ENCODE measurements around the gene ZMYM4.

Gene ZMYM4

DNA sequence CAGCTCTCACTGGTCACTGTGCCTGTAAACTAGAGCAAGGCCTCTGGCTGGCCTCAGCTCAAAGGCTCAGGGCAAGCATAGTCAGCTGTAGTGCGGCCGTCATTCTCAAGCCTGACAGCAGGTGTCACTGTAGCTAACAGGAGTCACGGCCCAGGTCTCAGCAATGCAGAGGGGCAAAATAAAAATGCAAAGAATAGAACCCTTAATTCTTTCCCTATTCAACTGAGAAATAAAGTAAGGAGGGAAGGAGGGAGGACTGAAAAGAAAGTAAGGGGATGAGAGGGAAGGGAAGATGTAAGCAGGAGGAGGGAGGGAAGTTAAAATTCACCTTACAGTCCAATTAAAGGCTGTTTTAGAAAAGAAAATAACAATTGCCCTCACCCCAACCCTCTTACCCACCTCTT is 182.6 kb downstream of the ZMYM4 start:
- H3K9me3 ChIP-seq (ENCODE audit: insufficient read depth, low read length), result no peaks in the 10 kb centered on the region
- H3K4me3 ChIP-seq (ENCODE audit: insufficient read length, low read depth), result no peak overlapping the region
- DNase-seq (ENCODE audit: low read depth, low spot score), result peak; percentile 71
- H3K27me3 ChIP-seq (ENCODE audit: insufficient read depth, insufficient read length), result no peaks in the 10 kb centered on the region
- H3K4me1 ChIP-seq (ENCODE audit: insufficient read depth, insufficient read length), result no peaks in the 10 kb centered on the region
- H3K36me3 ChIP-seq (ENCODE audit: insufficient read depth, insufficient read length, low read length), result peaks cover 86% of the 10 kb centered on the region
- no peak for TF ChIP-seq ZNF274 (IDR thresholded peaks at IDR 0.05; ENCODE audit: low read depth, low read length)
- no peak for TF ChIP-seq SUZ12 (IDR thresholded peaks at IDR 0.05; ENCODE audit: extremely low read depth, insufficient read depth, insufficient read length)
- no peak for TF ChIP-seq YY1 (IDR thresholded peaks at IDR 0.05; ENCODE audit: insufficient read depth, insufficient read length)
- no peak overlapping the region for H3K9ac ChIP-seq (ENCODE audit: insufficient read length, low read depth)

DNA sequence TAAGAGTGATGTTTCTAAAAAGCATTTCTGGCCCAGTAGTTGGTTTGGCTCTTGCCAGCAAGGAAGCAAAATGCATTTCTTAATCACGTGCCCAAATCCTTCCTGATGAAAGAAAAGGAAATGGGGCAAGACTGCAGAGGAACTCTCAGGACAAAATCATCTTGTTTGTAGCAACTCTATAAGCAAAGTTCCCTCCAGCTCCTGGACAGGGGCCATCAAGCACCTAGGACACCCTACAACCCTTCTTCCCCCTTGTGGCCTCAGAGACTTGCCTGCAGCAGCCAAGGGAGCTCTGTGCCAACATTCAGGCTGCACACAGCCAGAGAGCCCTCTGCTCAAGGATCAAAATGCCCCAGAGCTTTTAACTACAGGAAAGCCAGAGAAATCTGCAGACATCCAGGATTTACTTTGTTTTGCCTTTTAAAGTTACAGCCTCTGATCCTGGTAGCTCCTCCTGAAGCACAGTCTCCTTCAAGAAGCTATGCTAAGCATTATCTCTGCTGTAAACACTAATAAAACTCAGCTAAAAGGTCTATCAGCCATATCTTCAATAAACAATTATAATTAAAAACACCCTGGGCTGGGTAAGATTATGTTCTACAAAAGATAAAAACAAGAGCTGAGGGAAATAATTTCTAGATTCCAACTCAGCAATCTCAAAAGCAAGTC is 183.7 kb downstream of the ZMYM4 start:
- Histone ChIP-seq H3K36me3 (ENCODE audit: insufficient read depth, insufficient read length, low read length) (peaks cover 84% of the 10 kb centered on the region), H3K9me3 (ENCODE audit: insufficient read depth, low read length) (no peaks in the 10 kb centered on the region), H3K9ac (ENCODE audit: insufficient read length, low read depth) (no peak overlapping the region), H3K4me1 (ENCODE audit: insufficient read depth, insufficient read length) (no peaks in the 10 kb centered on the region), H3K4me3 (ENCODE audit: insufficient read length, low read depth) (no peak overlapping the region), H3K27me3 (ENCODE audit: insufficient read depth, insufficient read length) (no peaks in the 10 kb centered on the region)
- DNase-seq (ENCODE audit: low read depth, low spot score), result no peak
- no peak for TF ChIP-seq ZNF274 (IDR thresholded peaks at IDR 0.05; ENCODE audit: low read depth, low read length)

DNA sequence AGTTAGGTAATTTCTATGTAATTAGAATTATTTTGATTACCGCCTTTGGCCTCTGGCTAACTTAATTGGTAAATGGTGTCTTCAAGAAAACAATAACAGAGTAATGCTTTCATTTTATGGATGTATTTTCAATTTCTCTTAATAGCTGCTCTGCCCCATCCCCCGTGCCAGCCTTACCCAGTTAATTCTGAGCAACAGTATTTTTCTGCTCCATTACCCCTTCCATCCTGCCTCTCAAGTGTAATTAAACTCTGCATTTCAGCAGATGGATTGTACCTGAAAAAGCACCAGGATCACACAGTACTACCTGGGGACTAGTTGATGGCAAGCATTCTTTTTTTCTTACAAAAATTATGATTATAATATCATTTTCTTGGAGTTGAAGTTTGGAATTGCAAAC is 184.5 kb downstream of the ZMYM4 start:
- TF ChIP-seq YY1 (IDR thresholded peaks at IDR 0.05; ENCODE audit: insufficient read depth, insufficient read length), result no peak
- TF ChIP-seq SUZ12 (IDR thresholded peaks at IDR 0.05; ENCODE audit: extremely low read depth, insufficient read depth, insufficient read length), result no peak
- TF ChIP-seq ZNF274 (IDR thresholded peaks at IDR 0.05; ENCODE audit: low read depth, low read length), result no peak
- H3K9ac ChIP-seq (ENCODE audit: insufficient read length, low read depth), result no peak overlapping the region
- H3K36me3 ChIP-seq (ENCODE audit: insufficient read depth, insufficient read length, low read length), result peaks cover 80% of the 10 kb centered on the region
- no peaks in the 10 kb centered on the region for H3K27me3 ChIP-seq (ENCODE audit: insufficient read depth, insufficient read length)
- H3K4me3 ChIP-seq (ENCODE audit: insufficient read length, low read depth), result no peak overlapping the region
- H3K4me1 ChIP-seq (ENCODE audit: insufficient read depth, insufficient read length), result no peaks in the 10 kb centered on the region
- no peak for DNase-seq (ENCODE audit: low read depth, low spot score)
- no peaks in the 10 kb centered on the region for H3K9me3 ChIP-seq (ENCODE audit: insufficient read depth, low read length)

DNA sequence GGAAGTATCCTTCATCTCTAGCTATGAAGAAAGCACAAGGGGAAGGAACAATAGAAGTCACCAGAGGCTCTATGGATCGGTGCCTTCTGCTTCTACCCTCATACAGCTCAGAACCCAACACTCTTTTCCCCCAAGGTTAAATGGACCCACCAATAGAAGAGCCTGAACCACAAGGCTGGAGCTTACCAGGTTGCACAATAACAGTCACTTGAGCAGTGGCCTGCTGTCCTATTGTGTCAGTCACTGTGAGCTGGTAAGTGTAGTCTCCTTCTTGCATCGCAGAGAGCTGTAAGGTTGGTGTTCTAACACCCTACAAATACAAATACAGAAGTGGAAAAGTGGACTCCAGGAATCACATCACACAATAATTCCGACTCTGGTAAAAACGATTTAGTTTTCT is 185.7 kb downstream of the ZMYM4 start:
- Histone ChIP-seq H3K36me3 (ENCODE audit: insufficient read depth, insufficient read length, low read length) (peaks cover 74% of the 10 kb centered on the region), H3K4me1 (ENCODE audit: insufficient read depth, insufficient read length) (no peaks in the 10 kb centered on the region), H3K9me3 (ENCODE audit: insufficient read depth, low read length) (no peaks in the 10 kb centered on the region), H3K9ac (ENCODE audit: insufficient read length, low read depth) (no peak overlapping the region), H3K27me3 (ENCODE audit: insufficient read depth, insufficient read length) (no peaks in the 10 kb centered on the region), H3K4me3 (ENCODE audit: insufficient read length, low read depth) (no peak overlapping the region)
- TF ChIP-seq SUZ12 (IDR thresholded peaks at IDR 0.05; ENCODE audit: extremely low read depth, insufficient read depth, insufficient read length) (no peak), ZNF274 (IDR thresholded peaks at IDR 0.05; ENCODE audit: low read depth, low read length) (no peak), YY1 (IDR thresholded peaks at IDR 0.05; ENCODE audit: insufficient read depth, insufficient read length) (no peak)
- DNase-seq (ENCODE audit: low read depth, low spot score), result no peak

DNA sequence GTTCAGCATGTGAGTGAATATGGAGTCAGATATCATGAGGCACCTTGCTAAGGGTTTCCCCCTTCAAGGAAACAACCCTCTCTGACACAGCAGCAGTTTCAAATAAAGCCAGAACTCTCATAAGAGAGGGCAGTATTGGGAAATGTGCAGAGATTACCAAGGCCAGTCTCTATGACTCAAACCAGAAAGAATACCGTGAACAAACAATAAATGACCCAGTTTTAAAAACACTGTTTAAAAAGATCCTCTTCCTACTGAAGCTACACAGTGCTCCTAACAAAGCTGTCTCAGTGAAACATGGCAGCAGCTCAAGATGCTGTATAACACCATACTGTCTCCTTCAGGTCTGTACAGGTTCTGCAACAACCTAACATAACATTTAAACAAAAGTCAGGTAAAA is 186.1 kb downstream of the ZMYM4 start:
- no peak for DNase-seq (ENCODE audit: low read depth, low spot score)
- no peaks in the 10 kb centered on the region for H3K9me3 ChIP-seq (ENCODE audit: insufficient read depth, low read length)
- H3K4me3 ChIP-seq (ENCODE audit: insufficient read length, low read depth), result no peak overlapping the region
- H3K4me1 ChIP-seq (ENCODE audit: insufficient read depth, insufficient read length), result no peaks in the 10 kb centered on the region
- H3K27me3 ChIP-seq (ENCODE audit: insufficient read depth, insufficient read length), result no peaks in the 10 kb centered on the region
- H3K9ac ChIP-seq (ENCODE audit: insufficient read length, low read depth), result no peak overlapping the region
- H3K36me3 ChIP-seq (ENCODE audit: insufficient read depth, insufficient read length, low read length), result peaks cover 69% of the 10 kb centered on the region
- TF ChIP-seq YY1 (IDR thresholded peaks at IDR 0.05; ENCODE audit: insufficient read depth, insufficient read length), result no peak

DNA sequence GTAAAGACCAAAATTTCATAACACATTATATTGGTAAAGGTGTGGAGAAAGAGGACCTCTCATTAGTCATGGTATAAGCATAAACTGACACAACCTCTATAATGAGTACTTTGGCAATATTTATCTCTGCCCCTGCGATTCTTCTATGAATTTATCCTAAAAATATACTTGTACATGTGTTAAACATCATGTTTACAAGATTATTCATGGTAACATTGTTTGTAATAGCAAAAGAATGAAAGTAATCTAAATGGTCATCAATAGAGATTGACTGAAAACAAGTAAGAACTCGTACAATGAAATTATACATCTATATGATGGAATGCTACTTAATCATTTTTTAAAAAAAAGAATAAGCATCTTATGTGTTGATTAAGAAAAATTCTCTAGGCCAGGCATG is 192.3 kb downstream of the ZMYM4 start:
- Histone ChIP-seq H3K4me1 (ENCODE audit: insufficient read depth, insufficient read length) (no peaks in the 10 kb centered on the region), H3K36me3 (ENCODE audit: insufficient read depth, insufficient read length, low read length) (peaks cover 58% of the 10 kb centered on the region)
- TF ChIP-seq ZNF274 (IDR thresholded peaks at IDR 0.05; ENCODE audit: low read depth, low read length) (no peak), YY1 (IDR thresholded peaks at IDR 0.05; ENCODE audit: insufficient read depth, insufficient read length) (no peak), SUZ12 (IDR thresholded peaks at IDR 0.05; ENCODE audit: extremely low read depth, insufficient read depth, insufficient read length) (no peak)

DNA sequence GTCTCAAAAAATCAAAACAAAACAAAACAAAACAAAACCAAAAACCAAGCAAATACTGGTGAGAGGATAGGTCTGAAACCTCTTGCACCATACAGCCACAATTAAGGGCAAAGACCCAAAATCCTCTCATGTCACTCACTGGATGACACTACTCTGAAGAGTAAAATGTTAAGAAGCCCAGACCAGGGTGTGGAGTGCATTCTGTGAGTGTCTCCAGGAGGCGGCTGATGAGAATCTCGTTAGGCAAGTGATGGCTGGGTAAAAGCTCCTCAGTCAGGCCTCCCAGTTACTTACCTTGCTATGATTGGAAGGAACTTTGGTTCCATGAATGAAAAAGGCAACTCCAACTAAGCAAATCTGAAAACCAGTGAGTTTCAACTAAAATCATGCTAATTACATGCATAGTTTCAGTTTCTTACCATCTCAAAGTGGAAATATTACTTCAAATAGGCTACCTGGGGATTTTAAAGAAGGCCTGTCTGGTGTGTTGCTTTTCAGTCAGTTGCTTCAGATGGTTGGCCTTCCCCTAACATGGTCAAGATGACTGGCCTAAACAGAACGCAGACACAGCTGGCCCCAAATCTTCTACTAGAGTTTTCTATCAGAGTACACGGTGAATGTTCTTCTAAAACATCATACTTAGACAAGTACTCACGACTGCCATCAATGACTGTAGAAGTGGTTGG is 193.6 kb downstream of the ZMYM4 start:
- H3K9ac ChIP-seq (ENCODE audit: insufficient read length, low read depth), result no peak overlapping the region
- H3K27me3 ChIP-seq (ENCODE audit: insufficient read depth, insufficient read length), result no peaks in the 10 kb centered on the region
- peaks cover 36% of the 10 kb centered on the region; the same call in 1 of the 2 replicates for H3K9me3 ChIP-seq (ENCODE audit: insufficient read depth, low read length)
- H3K4me3 ChIP-seq (ENCODE audit: insufficient read length, low read depth), result no peak overlapping the region
- TF ChIP-seq ZNF274 (IDR thresholded peaks at IDR 0.05; ENCODE audit: low read depth, low read length) (no peak), SUZ12 (IDR thresholded peaks at IDR 0.05; ENCODE audit: extremely low read depth, insufficient read depth, insufficient read length) (no peak), YY1 (IDR thresholded peaks at IDR 0.05; ENCODE audit: insufficient read depth, insufficient read length) (no peak)
- H3K36me3 ChIP-seq (ENCODE audit: insufficient read depth, insufficient read length, low read length), result peaks cover 59% of the 10 kb centered on the region
- no peak for DNase-seq (ENCODE audit: low read depth, low spot score)
- no peaks in the 10 kb centered on the region for H3K4me1 ChIP-seq (ENCODE audit: insufficient read depth, insufficient read length)

More for the DNA sequence above, 192.3 kb downstream of the ZMYM4 start:
- Histone ChIP-seq H3K9me3 (ENCODE audit: insufficient read depth, low read length) (peaks cover 25% of the 10 kb centered on the region; the same call in 1 of the 2 replicates), H3K9ac (ENCODE audit: insufficient read length, low read depth) (no peak overlapping the region), H3K4me3 (ENCODE audit: insufficient read length, low read depth) (no peak overlapping the region), H3K27me3 (ENCODE audit: insufficient read depth, insufficient read length) (no peaks in the 10 kb centered on the region)
- no peak for DNase-seq (ENCODE audit: low read depth, low spot score)
